Transverse colon (tissue), 4 donors: ENCODE results near the gene PDGFC.

ENCODE experiments used
- EP300 ChIP-seq: sonication (generic); formaldehyde crosslinking; IDR thresholded peaks from one replicate; pipeline ENCODE4 v1.6.1; 2017; ENCODE audit warnings: antibody characterized with exemption, low read depth
- POLR2A ChIP-seq: fragments of 450-650 bp; IDR thresholded peaks from one replicate; pipeline ENCODE4 v1.6.1; 2016; ENCODE audit warnings: antibody characterized with exemption, mild to moderate bottlenecking, moderate library complexity
- POLR2AphosphoS5 ChIP-seq, 3 donors: sonication (generic); formaldehyde crosslinking; IDR thresholded peaks; one replicate each; pipeline ENCODE4 v1.6.1; 2016; ENCODE audit warnings: antibody characterized with exemption in 3 of 3
- TF ChIP-seq, protein P1 (sequence below), 5 experiments: fragments of 200-600 bp in 3 of 5; fragments of 450-650 bp in 2 of 5; sonication (generic) in 3 of 5; IDR thresholded peaks; 1 replicate in 2 of 5; 2 replicates in 3 of 5; pipeline ENCODE4 v1.5.1; 2016 to 2017; ENCODE audit warnings: antibody characterized with exemption in 5 of 5, inconsistent platforms in 3 of 5, mild to moderate bottlenecking in 2 of 5, moderate library complexity in 1 of 5

DNA sequence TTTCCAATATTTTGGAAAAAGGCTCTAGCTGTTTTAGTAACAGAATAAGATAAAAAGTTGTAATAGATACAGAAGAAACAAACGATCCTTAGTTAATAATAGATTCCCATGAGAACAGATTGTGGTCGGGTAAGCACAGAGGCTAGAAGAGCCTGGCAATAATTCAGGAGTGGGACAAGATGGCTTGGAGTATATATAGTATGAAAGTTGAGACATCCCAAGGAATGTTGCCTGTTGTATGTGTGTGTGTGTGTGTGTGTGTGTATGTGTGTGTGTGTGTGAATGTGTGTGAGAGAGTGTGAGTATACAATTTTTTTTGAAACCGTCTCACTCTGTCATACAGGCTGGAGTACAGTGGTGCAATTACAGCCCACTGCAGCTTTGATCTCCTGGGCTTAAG, 150.7 kb downstream of the PDGFC start:
- TF ChIP-seq, protein P1, sequence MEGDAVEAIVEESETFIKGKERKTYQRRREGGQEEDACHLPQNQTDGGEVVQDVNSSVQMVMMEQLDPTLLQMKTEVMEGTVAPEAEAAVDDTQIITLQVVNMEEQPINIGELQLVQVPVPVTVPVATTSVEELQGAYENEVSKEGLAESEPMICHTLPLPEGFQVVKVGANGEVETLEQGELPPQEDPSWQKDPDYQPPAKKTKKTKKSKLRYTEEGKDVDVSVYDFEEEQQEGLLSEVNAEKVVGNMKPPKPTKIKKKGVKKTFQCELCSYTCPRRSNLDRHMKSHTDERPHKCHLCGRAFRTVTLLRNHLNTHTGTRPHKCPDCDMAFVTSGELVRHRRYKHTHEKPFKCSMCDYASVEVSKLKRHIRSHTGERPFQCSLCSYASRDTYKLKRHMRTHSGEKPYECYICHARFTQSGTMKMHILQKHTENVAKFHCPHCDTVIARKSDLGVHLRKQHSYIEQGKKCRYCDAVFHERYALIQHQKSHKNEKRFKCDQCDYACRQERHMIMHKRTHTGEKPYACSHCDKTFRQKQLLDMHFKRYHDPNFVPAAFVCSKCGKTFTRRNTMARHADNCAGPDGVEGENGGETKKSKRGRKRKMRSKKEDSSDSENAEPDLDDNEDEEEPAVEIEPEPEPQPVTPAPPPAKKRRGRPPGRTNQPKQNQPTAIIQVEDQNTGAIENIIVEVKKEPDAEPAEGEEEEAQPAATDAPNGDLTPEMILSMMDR (IDR thresholded peaks at IDR 0.05) = no peak
- TF ChIP-seq POLR2AphosphoS5 (IDR thresholded peaks at IDR 0.05) = no peak
- no peak for TF ChIP-seq POLR2A
- no peak for TF ChIP-seq EP300
